Activated effector memory CD4-positive, alpha-beta T cell treated with Interleukin-2 at 50 U/mL for 16 hours (primary cell): ENCODE measurements around the gene PARVG.

Source experiments
- DNase-seq: peaks from one replicate; pipeline ENCODE4 v3.0.0-alpha.2; 2020

The PARVG gene

DNA sequence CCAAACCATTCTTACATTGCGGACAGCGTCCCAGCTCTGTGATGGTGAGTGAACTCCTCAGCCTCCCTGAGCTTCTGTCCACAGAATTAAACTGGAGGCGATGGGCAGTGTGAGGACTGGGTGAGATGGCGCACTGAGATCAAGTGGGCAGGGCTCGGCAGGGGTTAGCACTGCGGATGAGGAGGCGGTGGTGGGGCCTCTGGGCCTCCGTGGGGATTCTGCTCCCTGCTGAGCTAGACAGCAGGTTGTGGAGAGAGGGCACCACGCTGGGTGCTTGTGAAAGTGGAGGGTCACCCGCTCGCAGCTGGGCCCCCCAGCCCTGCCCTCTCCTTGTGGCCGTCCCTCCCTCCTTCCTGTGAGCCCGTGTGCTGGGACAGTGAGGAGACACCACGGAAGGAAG lies 25.6 kb upstream of the PARVG start:
- no peak for DNase-seq

GRCh38 chr22:44157916-44158618 lies 22.7 kb upstream of the PARVG start:
- no peak for DNase-seq

GRCh38 chr22:44158816-44159215 lies 21.9 kb upstream of the PARVG start:
- DNase-seq, result no peak

DNA sequence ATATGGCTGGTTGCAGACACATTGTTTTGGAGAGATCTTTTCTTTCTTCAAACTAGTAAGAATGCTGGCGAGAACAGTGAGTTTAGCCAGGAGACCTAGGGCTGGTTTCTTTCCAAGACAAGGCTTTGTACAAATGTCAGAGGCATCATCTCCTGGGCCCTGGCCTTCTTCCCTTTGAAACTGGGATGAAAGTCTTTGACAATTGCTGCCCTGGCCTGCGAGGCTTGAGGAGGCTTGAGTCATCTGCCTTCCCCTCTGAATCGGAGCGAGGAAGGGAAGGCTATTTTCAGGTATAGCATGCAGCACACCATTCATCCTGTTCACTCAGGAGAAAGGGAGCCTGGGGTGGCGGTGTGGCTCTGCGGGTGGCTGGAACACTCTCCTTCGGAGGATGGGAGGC lies 21.5 kb upstream of the PARVG start:
- no peak for DNase-seq

- DNase-seq, result no peak
These were observed 20.9 kb upstream of the PARVG start for GRCh38 chr22:44159811-44160210.

GRCh38 chr22:44160421-44160820 lies 20.3 kb upstream of the PARVG start:
- DNase-seq, result no peak

- DNase-seq, result no peak
These were observed 19.1 kb upstream of the PARVG start for GRCh38 chr22:44161673-44162072.

DNA sequence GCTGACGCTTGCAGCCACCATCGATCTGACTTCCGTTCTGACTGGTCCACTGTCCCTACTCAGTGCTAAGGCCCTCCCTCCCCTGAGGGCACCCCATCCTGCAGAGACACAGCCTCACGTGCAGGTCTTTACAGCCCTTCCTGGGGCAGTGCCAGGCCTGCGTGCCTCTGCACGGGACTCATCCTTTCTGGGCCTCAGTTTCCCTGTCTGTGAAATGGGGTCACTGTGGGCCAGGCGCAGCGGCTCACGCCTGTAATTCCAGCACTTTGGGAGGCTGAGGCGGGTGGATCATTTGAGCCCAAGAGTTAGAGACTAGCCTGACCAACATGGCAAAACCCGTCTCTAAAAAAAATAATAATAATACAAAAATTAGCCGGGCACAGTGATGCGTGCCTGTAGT lies 17.8 kb upstream of the PARVG start:
- DNase-seq, result no peak

- DNase-seq, result no peak
These were observed 17.2 kb upstream of the PARVG start for GRCh38 chr22:44163536-44163935.

- DNase-seq, result no peak
These were observed 16.7 kb upstream of the PARVG start for GRCh38 chr22:44164031-44164430.

DNA sequence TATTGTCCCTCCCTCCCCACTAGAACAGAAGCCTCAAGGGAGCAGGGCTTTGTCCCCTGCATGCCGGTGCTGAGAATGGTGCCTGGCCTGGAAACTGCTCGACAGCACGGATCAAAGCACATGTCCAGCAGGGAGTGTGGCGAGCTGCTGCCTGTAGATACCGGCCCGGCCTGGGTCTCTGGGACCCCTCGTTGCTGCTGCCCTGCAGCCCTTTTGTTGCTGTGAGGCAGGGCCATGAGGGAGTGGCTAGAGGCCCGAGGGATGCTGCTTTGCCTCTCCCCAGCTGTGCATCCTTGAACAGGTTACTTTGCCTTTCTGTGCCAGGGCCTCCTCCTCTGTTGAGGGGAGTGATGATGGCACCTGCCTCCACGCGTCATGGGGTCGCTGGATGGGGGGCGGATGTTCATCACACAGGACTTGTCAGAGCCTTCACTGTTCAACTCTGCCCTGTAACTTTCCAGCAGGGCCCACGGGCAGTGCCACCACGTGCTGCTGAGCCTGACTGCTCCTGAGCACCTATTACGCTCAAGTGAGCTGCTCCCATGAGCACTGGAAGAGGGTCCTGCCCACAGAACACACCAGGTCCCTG lies 15.3 kb upstream of the PARVG start:
- DNase-seq, result no peak

DNA sequence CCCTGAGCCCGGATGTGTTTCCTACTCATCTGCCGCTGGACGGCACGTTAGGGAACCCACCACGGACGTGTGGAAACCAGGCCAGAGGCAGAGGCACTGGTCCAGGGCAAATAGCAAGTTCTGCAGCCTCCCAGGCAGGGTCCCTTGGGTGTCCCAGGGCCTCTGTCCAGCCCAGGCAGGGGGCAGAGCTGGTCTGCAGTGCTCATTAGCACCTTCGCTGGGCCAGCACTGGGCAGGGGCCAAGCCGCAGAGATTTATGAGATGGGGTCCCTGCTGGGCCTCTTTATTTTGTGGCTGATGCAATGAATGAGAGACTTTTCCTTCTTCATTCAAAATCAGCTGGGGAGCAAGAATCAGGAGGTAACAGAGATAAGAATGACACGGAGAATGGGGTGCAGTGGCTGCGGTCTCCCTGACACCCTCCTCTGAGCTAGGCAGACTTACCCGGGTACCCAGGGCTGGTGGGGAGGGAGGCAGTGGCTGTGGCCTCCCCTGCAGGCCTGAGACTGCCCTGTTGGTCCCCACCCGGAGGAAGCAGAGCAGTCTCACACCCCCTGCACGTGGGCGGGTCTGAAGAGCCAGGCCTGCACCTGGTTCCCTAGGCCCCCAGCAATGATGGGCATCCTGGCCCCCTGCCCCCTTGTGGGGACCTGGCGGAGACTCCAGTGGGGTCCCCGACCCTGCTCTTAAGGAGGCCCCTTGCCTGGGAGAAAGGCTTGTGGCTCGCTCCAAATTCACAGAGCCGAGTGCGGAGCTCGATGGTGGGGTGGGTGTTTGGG lies 14.0 kb upstream of the PARVG start:
- DNase-seq, result no peak

DNA sequence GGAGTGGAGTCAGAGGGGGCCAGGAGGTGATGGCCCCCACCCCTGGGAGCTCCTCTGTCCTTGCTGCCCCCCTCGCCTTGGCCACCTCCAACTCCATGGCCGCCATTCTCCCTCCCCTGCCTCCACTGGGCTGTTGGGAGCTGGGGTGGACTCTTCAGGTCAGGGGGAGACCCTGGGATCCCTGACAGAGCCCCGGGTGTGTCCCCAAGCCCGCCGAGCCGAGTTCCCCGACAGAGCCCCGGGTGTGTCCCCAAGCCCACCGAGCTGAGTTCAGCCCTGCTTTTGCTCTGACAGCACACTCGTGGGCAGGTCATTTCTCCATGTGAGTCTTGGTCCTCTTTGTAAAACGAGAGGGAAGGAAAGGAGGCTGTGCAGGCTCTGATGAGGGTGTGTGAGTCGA lies 13.2 kb upstream of the PARVG start:
- no peak for DNase-seq

DNA sequence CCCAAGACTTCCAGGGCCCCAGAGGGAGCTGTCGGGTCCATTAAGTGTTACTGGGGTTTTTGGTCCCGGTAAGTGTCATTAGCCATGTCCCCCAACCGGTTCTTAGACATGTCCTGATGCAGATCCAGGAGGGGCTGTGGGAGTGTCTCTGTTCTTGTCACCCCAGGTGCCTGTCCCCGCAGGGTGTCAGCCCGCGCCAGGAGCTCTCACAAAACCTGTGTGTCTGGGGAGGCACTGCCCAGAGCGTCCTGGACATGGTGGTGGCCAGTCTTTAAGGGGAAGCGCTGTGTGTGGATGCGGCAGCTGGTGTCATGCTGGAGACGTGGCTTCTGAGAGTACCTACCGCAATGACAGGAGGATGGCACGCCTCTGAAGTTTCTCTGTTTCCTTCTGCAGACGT lies 12.5 kb upstream of the PARVG start:
- DNase-seq, result no peak

DNA sequence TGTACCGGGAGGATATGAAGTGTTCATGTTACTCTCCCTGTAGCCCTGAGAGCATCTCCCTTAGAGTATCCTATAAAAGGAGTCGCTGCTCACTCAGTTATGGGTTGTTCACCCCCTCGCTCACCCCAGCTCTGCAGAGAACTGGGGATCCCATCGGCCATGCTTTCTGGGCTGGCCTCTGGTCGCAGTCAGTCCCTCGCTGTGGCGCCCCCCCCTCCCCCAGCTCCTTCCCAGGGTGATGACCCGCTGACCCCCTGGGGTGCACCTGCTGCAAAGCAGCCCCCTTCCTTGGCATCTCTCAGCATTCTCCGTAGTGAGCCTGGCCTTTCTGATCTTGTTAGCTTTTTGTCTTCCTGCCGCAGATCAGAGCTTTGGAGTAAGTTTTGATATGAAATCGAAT lies 10.3 kb upstream of the PARVG start:
- DNase-seq, result no peak

GRCh38 chr22:44171561-44171960 lies 9.2 kb upstream of the PARVG start:
- DNase-seq, result no peak

GRCh38 chr22:44172370-44173108 lies 8.2 kb upstream of the PARVG start:
- no peak for DNase-seq

GRCh38 chr22:44173154-44173553 lies 7.6 kb upstream of the PARVG start:
- DNase-seq, result no peak

- no peak for DNase-seq
These were observed 5.0 kb upstream of the PARVG start for GRCh38 chr22:44175676-44176075.

- no peak for DNase-seq
These were observed 1.3 kb upstream of the PARVG start for GRCh38 chr22:44179196-44179988.

- no peak for DNase-seq
These were observed 578 bp upstream of the PARVG start for GRCh38 chr22:44179989-44180705.
